8988T (cell line): Measurements from ENCODE around the gene ZNF800.

Source experiments
- DNase-seq: peaks from one replicate; pipeline ENCODE4 v3.0.0; 2011

ZNF800 gene

GRCh38 chr7:127347567-127348246, 44.8 kb downstream of the ZNF800 start:
- peak; percentile 74 for DNase-seq

- no peak for DNase-seq
Measured at GRCh38 chr7:127346575-127347256, 45.8 kb downstream of the ZNF800 start.

- DNase-seq, result no peak
Measured at GRCh38 chr7:127342596-127342995, 49.9 kb downstream of the ZNF800 start.

GRCh38 chr7:127338122-127338521, 54.4 kb downstream of the ZNF800 start:
- no peak for DNase-seq

GRCh38 chr7:127337581-127337980, 54.9 kb downstream of the ZNF800 start:
- no peak for DNase-seq

GRCh38 chr7:127336458-127336857, 56.0 kb downstream of the ZNF800 start:
- no peak for DNase-seq

GRCh38 chr7:127332880-127333279, 59.6 kb downstream of the ZNF800 start:
- no peak for DNase-seq

- DNase-seq, result no peak
Measured at GRCh38 chr7:127330070-127330469, 62.4 kb downstream of the ZNF800 start.

- DNase-seq, result no peak
Measured at GRCh38 chr7:127322832-127323493, 69.5 kb downstream of the ZNF800 start.

GRCh38 chr7:127322351-127322750, 70.2 kb downstream of the ZNF800 start:
- DNase-seq, result no peak

GRCh38 chr7:127320974-127321373, 71.5 kb downstream of the ZNF800 start:
- no peak for DNase-seq
